Smooth muscle cell (in vitro differentiated cells): ENCODE data around the gene YDJC. TPM values are rescaled to one million over a fixed set of nuclear protein-coding genes. Genes with fewer than 3 reads are reported as not detected.
A peak's percentile ranks its signal among the peaks of the same experiment; 100 is the strongest.

ENCODE experiments used
- DNase-seq: peaks from one replicate; lab custom pipeline; 2025; ENCODE audit not compliant: unreplicated experiment; lab: John Stamatoyannopoulos, UW
- H2AFZ ChIP-seq: fragments of 200-600 bp; sonication (generic); 2 replicates; pipeline ENCODE4 v1.6.0; 2016; ENCODE audit warnings: antibody characterized with exemption, low read depth, mild to moderate bottlenecking
- H3F3A ChIP-seq: fragments of 200-600 bp; sonication (generic); 2 replicates; pipeline ENCODE4 v1.6.0; 2017; ENCODE audit warnings: antibody characterized with exemption, low read depth
- H3K27ac ChIP-seq: fragments of 200-600 bp; sonication (generic); 2 replicates; pipeline ENCODE4 v1.5.1; 2016; ENCODE audit warnings: low read depth, mild to moderate bottlenecking
- H3K27me3 ChIP-seq: fragments of 200-600 bp; sonication (generic); 2 replicates; pipeline ENCODE4 v1.6.1; 2016; ENCODE audit warnings: low read depth, mild to moderate bottlenecking
- H3K36me3 ChIP-seq: fragments of 200-600 bp; sonication (generic); 2 replicates; pipeline ENCODE4 v1.5.1; 2016; ENCODE audit warnings: low read depth
- H3K4me1 ChIP-seq: fragments of 200-600 bp; sonication (generic); 2 replicates; pipeline ENCODE4 v1.5.1; 2016; ENCODE audit warnings: low read depth
- H3K4me2 ChIP-seq: fragments of 200-600 bp; sonication (generic); 2 replicates; pipeline ENCODE4 v1.6.0; 2016; ENCODE audit warnings: mild to moderate bottlenecking
- H3K4me3 ChIP-seq: fragments of 200-600 bp; sonication (generic); 2 replicates; pipeline ENCODE4 v1.5.1; 2016; ENCODE audit warnings: mild to moderate bottlenecking
- H3K79me2 ChIP-seq: fragments of 200-600 bp; sonication (generic); 2 replicates; pipeline ENCODE4 v1.6.0; 2016; ENCODE audit warnings: low read depth, mild to moderate bottlenecking
- H3K9ac ChIP-seq: fragments of 200-600 bp; sonication (generic); 2 replicates; pipeline ENCODE4 v1.6.0; 2016; ENCODE audit warnings: low read depth
- H3K9me3 ChIP-seq: fragments of 200-600 bp; sonication (generic); replicated peaks from 2 replicates; pipeline ENCODE4 v1.5.1; 2016; ENCODE audit warnings: low read depth
- H4K20me1 ChIP-seq: fragments of 200-600 bp; sonication (generic); 2 replicates; pipeline ENCODE4 v1.6.0; 2016; ENCODE audit warnings: low read depth
- WGBS: methylation state at CpG from one replicate; pipeline ENCODE4 v1.1.7; 2016; ENCODE audit warnings: low lambda C conversion rate; 5-methylcytosine and 5-hydroxymethylcytosine counted together
- polyA plus RNA-seq: library from polyadenylated mRNA; unstranded; fragments of >200 nt; fragmentation: Nextera tagmentation; extraction: Ambion mirVana; gene quantifications from 2 replicates; pipeline ENCODE4 v1.2.1, GENCODE V29; 2016
- total RNA-seq: library from RNA; depleted of rRNA; stranded (reverse); fragments of >200 nt; gene quantifications from 2 replicates; pipeline ENCODE4 v1.2.3, GENCODE V29; 2014
- TF ChIP-seq, protein P1 (sequence below): fragments of 200-600 bp; sonication (generic); IDR thresholded peaks from 2 replicates; pipeline ENCODE4 v1.5.1; 2017; ENCODE audit warnings: borderline replicate concordance, mild to moderate bottlenecking, antibody characterized with exemption; ENCODE audit not compliant: insufficient read depth, poor library complexity, severe bottlenecking

YDJC gene
- total and polyA plus RNA-seq, 2 experiments from 2014 or later: 15.2 to 19.3 TPM

DNA sequence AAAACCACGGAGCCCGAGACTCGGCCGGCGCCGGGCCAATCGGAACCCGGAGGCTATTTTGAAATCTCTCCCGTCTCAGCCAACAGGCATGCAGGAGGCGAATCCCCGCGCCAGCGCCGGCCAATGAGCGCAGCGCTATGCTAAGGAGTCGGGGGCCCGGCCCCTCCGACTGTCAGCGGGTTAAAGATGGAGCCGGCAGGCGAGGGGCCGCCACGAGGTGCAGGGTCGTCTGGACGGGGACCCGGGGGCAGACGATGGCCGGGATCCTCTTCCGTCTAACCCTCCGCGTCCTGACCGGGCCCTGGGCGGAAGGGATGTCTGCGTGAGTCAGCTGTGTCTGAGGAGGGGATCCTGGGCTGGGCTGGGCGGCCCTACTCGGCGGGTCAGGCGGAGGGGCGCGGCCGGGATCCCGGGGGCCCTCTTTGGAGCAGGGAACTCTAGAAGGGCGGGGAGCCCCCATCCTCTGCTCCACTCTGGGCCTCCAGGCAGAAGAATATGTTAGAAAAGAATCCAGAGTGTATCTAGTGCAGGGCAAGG lies 22.3 kb upstream of the YDJC start:
- Histone ChIP-seq H3F3A (no peaks in the 10 kb centered on the region), H3K9ac (peak overlapping the region; percentile 63), H3K4me2 (peak overlapping the region; percentile 92), H3K36me3 (no peaks in the 10 kb centered on the region), H3K4me3 (peak overlapping the region; percentile 72), H3K4me1 (peaks cover 19% of the 10 kb centered on the region), H3K79me2 (no peaks in the 10 kb centered on the region), H3K9me3 (no peaks in the 10 kb centered on the region), H3K27ac (peak overlapping the region; percentile 50), H2AFZ (peak overlapping the region; percentile 90), H4K20me1 (peaks cover 2% of the 10 kb centered on the region), H3K27me3 (no peaks in the 10 kb centered on the region)
- DNase-seq: peak; percentile 73
- WGBS: 1% methylated on average over 40 of the region's 44 CpGs
- TF ChIP-seq, protein P1, sequence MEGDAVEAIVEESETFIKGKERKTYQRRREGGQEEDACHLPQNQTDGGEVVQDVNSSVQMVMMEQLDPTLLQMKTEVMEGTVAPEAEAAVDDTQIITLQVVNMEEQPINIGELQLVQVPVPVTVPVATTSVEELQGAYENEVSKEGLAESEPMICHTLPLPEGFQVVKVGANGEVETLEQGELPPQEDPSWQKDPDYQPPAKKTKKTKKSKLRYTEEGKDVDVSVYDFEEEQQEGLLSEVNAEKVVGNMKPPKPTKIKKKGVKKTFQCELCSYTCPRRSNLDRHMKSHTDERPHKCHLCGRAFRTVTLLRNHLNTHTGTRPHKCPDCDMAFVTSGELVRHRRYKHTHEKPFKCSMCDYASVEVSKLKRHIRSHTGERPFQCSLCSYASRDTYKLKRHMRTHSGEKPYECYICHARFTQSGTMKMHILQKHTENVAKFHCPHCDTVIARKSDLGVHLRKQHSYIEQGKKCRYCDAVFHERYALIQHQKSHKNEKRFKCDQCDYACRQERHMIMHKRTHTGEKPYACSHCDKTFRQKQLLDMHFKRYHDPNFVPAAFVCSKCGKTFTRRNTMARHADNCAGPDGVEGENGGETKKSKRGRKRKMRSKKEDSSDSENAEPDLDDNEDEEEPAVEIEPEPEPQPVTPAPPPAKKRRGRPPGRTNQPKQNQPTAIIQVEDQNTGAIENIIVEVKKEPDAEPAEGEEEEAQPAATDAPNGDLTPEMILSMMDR: no peak

DNA sequence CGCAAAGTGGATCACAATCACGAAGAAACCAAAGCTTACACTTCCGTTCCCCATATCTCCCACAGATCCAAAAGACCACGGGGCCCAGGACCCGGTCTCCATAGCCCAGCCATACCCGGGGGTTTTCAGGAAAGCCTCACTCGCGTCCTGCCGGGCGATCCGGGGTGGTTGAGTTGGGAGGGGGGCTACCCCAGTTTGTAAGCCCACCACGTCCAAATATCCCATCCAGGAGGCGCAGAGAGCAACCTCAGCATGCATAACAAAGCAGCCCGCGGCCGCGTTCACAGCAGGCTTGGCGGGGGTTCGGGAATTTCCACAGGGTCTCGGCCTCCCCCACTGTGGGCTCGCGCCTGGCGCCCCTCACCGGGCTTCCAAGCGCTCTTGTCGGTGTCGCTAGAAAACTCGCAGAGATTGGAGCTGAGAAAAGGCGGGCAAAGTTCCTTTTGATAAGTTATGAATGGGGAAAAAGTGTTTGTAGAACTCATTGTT lies 21.7 kb upstream of the YDJC start:
- Histone ChIP-seq H3K4me2 (peak overlapping the region; percentile 92), H3K9me3 (no peaks in the 10 kb centered on the region), H4K20me1 (peaks cover 6% of the 10 kb centered on the region), H3K4me3 (peak overlapping the region; percentile 72), H3F3A (no peaks in the 10 kb centered on the region), H3K79me2 (no peaks in the 10 kb centered on the region), H3K27me3 (no peaks in the 10 kb centered on the region), H3K36me3 (no peaks in the 10 kb centered on the region), H3K4me1 (peaks cover 19% of the 10 kb centered on the region), H3K27ac (peak overlapping the region; percentile 50), H2AFZ (peak overlapping the region; percentile 90), H3K9ac (peak overlapping the region; percentile 63)
- TF ChIP-seq, protein P1: no peak
- no peak for DNase-seq
- 1% methylated on average over 29 of the region's 29 CpGs for WGBS

DNA sequence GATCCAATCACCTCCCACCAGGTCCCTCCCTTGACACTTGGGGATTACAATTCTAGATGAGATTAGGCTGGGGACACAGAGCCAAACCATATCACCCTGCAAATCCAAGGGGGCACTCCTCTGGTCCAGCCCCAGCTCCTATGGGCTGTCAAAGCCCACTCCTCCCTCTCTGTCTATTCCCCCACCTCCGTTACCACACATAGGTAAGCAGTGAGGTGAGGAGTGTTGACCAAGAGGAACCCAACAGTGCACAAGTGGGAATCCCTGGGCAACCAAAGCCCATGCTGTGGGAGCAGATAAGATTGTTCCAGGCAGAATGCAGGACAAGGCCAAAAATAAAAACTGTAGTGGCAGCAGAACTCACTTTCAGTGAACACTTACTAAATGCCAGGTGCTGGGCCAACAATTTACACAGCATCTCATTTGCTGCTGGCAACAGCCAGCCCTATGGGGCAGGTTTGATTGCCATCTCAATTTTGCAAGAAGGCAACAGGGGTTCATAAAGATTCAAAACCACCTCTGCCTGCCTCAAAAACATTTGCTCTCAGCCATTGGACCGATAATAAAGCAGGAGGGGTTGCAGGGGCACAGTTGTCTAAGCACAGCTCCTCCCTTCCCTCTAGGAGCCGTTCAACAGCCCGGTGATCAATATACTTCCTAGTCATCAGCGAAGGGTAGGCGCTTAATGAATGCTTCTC lies 21.1 kb upstream of the YDJC start:
- Histone ChIP-seq H3K27me3 (no peaks in the 10 kb centered on the region), H3K36me3 (no peaks in the 10 kb centered on the region), H4K20me1 (peaks cover 6% of the 10 kb centered on the region), H3K79me2 (no peaks in the 10 kb centered on the region), H3F3A (no peaks in the 10 kb centered on the region), H3K4me3 (peak overlapping the region; percentile 72), H3K4me2 (peak overlapping the region; percentile 92), H3K27ac (peak overlapping the region; percentile 50), H3K4me1 (peaks cover 19% of the 10 kb centered on the region), H3K9ac (peak overlapping the region; percentile 63), H3K9me3 (no peaks in the 10 kb centered on the region), H2AFZ (peak overlapping the region; percentile 90)
- WGBS: 20% methylated on average over 6 of the region's 6 CpGs
- DNase-seq: no peak
- TF ChIP-seq, protein P1: no peak

DNA sequence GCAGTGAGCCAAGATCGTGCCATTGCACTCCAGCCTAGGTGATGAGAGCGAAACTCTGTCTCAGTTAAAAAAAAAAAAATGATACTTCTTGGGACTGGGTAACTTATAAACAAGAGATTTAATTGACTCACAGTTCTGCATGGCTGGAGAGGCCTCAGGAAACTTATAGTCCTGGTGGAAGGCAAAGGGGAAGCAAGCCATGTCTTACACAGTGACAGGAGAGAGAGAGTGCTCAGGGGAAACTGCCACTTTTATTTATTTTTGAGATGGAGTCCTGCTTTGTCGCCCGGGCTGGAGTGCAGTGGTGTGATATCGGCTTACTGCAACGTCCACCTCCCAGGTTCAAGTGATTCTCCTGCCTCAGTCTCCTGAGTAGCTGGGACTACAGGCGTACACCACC lies 20.5 kb upstream of the YDJC start:
- no peak for DNase-seq
- no peaks in the 10 kb centered on the region for H3K27me3 ChIP-seq
- H4K20me1 ChIP-seq: peaks cover 6% of the 10 kb centered on the region
- peaks cover 19% of the 10 kb centered on the region for H3K4me1 ChIP-seq
- no peaks in the 10 kb centered on the region for H3K79me2 ChIP-seq
- WGBS: 93% methylated on average over 7 of the region's 7 CpGs
- TF ChIP-seq, protein P1: no peak
- no peak overlapping the region for H2AFZ ChIP-seq
- H3K9me3 ChIP-seq: no peaks in the 10 kb centered on the region
- no peak overlapping the region for H3K9ac ChIP-seq
- H3K36me3 ChIP-seq: no peaks in the 10 kb centered on the region
- no peak overlapping the region for H3K4me3 ChIP-seq
- H3K27ac ChIP-seq: no peak overlapping the region
- H3K4me2 ChIP-seq: no peak overlapping the region
- H3F3A ChIP-seq: no peaks in the 10 kb centered on the region
